GM19395 (cell line): ENCODE measurements around the gene GSG1L2.

Experiments
- ATAC-seq: cut with Tn5 transposase; IDR thresholded peaks from one replicate; pipeline ENCODE4 v1.9.1; 2021; ENCODE audit warnings: mild to moderate bottlenecking, moderate library complexity; ENCODE audit not compliant: unreplicated experiment

GSG1L2 gene

DNA sequence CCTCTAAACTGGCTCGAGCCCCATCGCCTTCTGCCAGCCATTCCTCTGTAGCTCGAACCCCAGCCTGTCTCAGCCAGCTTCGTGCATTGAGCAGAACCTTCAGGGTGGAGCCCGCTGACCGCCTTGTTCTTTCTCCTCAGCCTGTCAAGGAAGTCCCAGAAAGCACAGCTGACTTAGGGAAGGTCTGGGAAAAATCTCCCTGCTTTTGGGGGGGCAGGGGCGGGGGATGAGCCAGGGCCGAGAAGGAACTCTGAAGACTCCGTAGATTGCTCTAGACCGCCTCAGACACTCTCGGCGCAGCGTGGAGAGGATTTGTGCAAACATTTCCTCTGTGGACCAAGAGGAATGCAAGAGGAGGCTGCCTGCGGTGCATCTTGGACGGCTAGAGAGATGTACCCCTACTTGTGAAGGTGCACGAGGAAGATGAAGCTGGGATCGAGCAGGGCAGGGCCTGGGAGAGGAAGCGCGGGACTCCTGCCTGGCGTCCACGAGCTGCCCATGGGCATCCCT lies 3.8 kb upstream of the GSG1L2 start, which contains the start of gene GLP2R:
GLP2R (plus strand) TSS at position 284 of the 510 bp plus-strand sequence; CDS start at position 424, 140 bp downstream.
- ATAC-seq, result no peak

DNA sequence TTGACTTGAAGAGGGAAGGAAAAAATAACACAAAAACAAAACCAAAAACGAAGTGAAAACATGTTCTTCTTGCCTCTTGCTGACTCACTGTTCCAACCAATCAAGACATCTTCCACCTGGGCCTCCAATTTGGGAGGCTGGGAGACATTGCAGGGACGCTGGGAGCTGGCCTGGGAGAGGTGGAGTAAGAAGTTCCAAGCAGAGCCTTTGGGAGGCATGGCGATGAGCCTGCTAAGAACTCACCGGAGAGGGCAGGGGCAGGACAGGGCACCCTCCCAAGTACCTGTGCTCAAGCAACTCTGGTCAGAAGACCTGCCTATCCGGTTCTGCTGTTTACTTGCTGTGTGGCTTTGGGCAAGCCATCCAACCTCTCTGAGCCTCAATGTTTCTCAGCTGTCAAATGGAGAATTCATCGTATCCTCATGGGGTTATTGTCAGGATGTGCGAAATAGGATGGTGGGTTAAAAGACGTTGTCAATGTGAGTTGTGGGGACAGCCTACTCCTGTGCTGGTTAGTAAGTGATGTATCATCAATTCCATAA lies 3.0 kb upstream of the GSG1L2 start:
- no peak for ATAC-seq

GRCh38 chr17:9824094-9824493 lies 2.2 kb upstream of the GSG1L2 start:
- ATAC-seq, result no peak

DNA sequence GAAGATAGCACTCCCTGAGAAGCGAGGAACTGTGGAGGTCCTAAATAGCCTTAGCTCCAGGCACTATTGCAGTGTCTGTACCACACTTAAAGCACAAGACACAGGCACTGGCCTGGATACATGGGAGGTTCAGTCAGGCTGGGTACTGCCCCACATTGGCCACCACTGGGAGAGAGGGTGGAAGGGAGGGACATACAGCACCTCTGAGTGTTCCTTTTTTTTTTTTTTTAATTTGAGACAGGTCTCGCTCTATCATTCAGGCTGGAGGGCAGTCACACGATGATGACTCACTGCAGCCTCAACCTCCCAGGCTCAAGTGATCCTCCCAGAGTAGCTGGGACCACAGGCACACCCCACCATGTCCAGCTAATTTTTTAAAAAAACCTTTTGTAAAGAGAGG lies 1.4 kb downstream of the GSG1L2 start:
- no peak for ATAC-seq

DNA sequence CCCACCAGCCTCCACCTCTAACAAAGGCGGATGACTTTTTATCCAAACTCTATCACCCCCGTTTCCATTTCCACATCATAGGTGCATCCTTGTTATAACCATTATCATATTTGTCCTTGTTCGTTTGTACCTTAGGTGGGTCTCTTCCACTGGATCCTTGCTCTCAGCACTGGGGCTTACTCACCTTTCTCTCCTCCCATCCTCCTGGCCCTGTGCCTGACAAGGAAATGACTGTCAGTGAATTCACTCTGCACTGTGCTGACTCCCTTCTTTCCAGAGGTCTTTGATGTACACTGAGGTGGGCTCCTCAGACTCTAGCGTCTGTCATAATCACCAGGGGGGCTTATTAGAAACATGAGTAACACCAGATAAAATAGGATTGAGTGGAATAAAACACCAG lies 3.1 kb downstream of the GSG1L2 start:
- ATAC-seq, result no peak

DNA sequence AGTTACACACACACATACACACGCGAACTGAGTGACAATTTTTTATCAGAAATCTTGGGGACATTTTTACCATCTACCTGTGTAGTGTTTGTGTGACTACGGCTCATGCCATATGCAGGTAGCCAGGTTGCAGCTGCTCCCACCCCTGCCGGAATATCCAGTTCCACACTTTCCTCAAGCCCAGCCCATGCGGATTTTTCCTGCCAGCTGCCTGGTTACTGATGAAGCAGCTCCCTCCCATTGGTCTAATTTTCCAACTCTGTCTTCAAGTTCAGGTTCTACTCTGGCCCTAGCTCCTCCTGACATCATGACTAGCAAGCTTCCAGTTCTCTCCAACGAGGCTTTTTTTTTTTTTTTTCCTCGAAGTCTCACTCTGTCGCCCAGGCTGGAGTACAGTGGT lies 4.8 kb downstream of the GSG1L2 start:
- ATAC-seq, result no peak

- ATAC-seq, result no peak
These were observed 5.4 kb downstream of the GSG1L2 start for GRCh38 chr17:9816472-9816871.

- ATAC-seq, result no peak
These were observed 7.4 kb downstream of the GSG1L2 start for GRCh38 chr17:9814337-9814945.

DNA sequence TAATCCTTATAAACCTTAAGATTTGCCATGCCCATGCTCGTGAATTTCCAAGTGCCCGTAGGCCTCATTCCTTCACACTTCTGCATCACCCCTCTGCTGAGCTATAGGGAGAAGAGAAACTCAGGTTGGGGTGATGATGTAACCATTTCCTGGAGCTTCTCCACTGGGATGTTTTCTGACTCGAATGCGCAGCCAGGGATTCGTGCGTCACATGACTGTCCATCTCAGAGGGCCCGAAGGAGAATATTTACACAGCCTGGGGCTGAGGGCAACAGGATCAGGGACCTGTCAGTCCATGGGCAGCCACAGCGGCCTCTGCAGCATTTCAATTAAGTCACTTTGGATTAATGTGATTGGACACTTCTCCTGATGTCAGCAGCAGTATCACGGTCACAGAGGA lies 8.7 kb downstream of the GSG1L2 start:
- no peak for ATAC-seq

DNA sequence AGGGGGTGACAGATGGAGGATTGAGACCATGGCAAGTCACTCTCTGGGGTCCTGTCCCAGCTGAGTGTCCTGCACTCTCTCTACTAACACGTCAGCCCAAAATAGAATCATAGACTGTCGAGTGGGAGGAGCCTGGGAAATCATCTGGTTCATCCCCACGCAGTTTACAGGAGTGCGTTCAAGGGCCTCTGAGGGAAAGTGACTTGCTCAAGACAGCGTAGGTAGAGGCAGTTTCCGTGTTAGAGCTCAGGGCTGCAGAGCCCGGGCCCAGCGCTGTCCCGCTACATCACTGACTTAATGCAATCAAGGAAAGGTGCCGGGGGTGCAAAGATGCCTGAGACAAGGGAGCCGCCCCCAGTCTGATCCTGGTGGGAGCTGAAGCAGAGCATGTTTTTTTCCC lies 10.3 kb downstream of the GSG1L2 start:
- no peak for ATAC-seq

DNA sequence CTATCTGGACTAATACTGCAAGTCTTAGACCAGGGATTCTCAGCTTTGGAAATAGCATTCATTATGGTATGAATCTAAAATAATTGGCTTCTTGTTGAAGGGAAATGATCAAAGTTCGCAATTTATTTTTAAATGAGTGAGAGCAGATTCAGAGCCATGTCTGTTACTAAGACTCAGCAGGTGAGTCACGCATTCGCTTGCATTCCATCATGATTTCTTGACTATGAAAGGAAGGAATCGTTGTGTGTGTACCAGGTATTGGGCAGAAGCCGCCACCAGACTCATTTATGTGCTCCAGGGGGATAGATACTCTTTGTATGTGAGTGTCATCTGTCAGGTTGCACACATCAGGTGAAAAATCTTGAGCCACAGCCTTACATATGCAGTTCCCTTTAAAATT lies 10.8 kb downstream of the GSG1L2 start:
- no peak for ATAC-seq

DNA sequence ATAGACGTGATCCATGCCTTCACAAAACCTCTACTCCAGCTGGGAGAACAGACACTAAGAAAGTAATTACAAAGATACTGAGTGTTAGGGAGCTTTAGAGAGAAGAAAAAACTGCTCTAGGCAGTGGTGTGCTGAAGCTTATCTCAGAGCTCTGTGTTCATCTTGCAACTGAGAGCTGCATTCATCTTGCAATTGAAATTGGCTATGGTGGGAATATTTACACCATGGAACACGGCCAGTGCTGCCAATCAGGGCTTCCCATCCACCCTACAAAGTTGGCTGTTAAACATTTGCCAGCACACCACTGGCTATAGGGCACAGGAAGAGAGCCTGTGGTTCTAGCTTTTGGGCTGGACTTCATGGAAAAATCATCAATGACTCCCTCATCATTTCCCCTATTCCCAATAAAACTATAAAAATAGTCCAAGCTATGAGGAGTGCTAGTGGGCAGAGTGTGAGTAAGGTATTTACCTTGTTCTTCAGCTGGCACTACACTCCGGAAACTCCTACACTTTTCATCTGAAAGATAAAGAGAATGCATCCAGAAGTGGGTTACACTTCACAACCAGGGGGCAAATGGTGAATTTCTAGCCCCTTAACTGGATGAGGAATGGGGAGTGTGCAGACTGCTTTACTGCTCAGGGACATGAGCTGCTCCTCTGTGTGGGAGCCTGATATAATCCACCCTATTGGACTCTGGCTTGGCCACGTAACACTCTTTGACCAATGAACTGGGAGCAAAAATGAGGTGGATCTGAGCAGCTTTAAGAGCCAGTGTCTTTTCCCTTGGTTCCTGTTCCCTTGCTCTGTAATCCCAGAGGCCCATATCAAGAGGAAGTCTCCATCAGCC lies 11.6 kb downstream of the GSG1L2 start:
- no peak for ATAC-seq

GRCh38 chr17:9809409-9809808 lies 12.5 kb downstream of the GSG1L2 start:
- no peak for ATAC-seq

- ATAC-seq, result no peak
These were observed 15.2 kb downstream of the GSG1L2 start for GRCh38 chr17:9806699-9807098.

GRCh38 chr17:9805769-9806168 lies 16.1 kb downstream of the GSG1L2 start:
- ATAC-seq, result no peak

- no peak for ATAC-seq
These were observed 19.2 kb downstream of the GSG1L2 start for GRCh38 chr17:9802697-9803096.

DNA sequence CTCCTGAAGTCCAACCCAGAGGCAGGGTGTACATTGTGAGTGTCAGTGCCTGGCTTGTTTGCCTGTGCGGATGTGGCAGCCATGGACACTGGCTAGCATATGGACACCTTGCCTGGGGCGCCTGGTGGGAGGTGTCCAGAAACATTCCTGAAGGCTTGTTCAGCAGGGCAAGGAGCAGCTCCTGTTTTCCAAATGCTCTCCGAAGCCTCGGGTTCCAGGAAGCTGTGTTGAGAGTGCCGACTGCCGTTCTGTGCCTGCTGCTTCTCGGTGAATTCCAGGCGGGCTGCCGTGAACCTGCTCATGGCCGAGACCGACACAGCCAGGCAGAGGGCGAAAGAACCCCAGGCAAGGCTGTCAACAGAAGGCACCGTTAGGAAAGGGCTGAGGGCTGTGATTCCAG lies 19.6 kb downstream of the GSG1L2 start:
- ATAC-seq, result no peak

- ATAC-seq, result no peak
These were observed 20.4 kb downstream of the GSG1L2 start for GRCh38 chr17:9801505-9801904.

DNA sequence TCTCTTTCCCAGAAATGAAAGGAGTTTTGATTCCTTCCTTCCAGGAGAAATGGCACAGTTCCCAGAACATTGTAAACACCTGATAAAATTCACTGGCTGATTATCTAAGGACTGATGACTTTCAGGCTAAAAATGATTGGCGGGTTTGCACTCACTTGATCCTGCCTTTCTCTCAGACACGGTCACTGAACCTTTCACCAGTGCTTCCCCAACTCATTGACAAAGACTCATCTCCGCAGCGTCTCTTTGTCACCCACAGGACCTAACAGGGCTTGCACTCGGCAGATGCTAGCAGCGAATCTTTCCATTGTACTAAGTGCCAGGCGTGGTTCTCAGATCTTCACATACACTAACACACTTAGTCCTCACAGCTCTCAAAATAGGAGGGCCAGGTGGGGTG lies 23.2 kb downstream of the GSG1L2 start:
- ATAC-seq, result no peak

GRCh38 chr17:9798008-9798407 lies 23.9 kb downstream of the GSG1L2 start:
- ATAC-seq, result no peak

- no peak for ATAC-seq
These were observed 29.6 kb downstream of the GSG1L2 start for GRCh38 chr17:9792181-9792840.
